H1 (cell line): ENCODE results near the gene GDAP2.

Experiments used
- CHD2 ChIP-seq: IDR thresholded peaks from 2 replicates; pipeline ENCODE4 v1.6.1; 2012; ENCODE audit warnings: low read length, improper control_type of control experiment
- RNF2 ChIP-seq: fragments of 200-900, 300-1000 bp; sonication (generic); IDR thresholded peaks from 2 replicates; pipeline ENCODE4 v1.7.1; 2016; ENCODE audit warnings: borderline replicate concordance, low read depth, mild to moderate bottlenecking, antibody characterized with exemption, low read length; ENCODE audit not compliant: poor library complexity, severe bottlenecking; ENCODE audit errors: missing control alignments
- SP1 ChIP-seq: IDR thresholded peaks from 2 replicates; pipeline ENCODE4 v1.6.1; 2011; ENCODE audit warnings: low read depth, low read length
- TF ChIP-seq, protein P1 (sequence below), 3 experiments: IDR thresholded peaks; 1 replicate in 2 of 3; 2 replicates in 1 of 3; pipeline versions ENCODE4 v1.5.1 to v1.6.1; 2011; ENCODE audit warnings: low read length in 3 of 3, mild to moderate bottlenecking in 3 of 3, inconsistent platforms in 2 of 3, low read depth in 1 of 3, moderate library complexity in 1 of 3; ENCODE audit not compliant: insufficient read depth in 1 of 3; ENCODE audit errors: control extremely low read depth in 1 of 3

DNA sequence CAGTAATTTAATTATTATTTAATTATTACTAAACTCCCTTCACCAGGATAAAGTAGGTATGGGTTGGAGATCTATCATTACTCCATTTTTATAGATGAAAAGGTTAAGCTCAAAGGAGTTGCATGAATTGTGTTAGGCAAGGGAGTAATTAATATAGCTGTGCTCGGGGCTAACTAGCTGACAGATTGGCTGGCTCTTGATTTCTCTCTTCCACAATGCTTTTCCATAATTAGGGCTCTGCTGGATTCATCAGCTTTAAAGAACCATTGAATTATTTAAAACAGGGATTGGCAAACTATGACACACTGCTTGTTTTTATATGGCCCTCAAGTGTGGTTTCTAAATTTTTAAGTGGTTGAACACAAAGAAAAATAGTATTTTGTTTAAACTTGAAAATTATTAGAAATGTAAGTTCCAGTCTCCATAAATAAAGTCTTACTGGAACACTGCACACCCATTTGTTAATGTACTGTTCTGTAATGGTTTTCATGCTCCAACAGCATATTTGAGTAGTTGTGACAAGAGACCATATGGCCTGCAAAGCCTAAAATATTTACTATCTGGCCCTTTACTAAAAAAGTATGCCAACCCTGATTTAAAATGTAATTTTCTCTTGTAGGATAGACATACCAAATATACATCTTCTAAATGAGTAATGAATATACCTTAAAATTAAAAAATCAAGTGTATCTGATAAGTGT is 76.4 kb downstream of the GDAP2 start:
- TF ChIP-seq RNF2: no peak
- TF ChIP-seq CHD2: no peak
- TF ChIP-seq SP1: no peak
- TF ChIP-seq, protein P1, sequence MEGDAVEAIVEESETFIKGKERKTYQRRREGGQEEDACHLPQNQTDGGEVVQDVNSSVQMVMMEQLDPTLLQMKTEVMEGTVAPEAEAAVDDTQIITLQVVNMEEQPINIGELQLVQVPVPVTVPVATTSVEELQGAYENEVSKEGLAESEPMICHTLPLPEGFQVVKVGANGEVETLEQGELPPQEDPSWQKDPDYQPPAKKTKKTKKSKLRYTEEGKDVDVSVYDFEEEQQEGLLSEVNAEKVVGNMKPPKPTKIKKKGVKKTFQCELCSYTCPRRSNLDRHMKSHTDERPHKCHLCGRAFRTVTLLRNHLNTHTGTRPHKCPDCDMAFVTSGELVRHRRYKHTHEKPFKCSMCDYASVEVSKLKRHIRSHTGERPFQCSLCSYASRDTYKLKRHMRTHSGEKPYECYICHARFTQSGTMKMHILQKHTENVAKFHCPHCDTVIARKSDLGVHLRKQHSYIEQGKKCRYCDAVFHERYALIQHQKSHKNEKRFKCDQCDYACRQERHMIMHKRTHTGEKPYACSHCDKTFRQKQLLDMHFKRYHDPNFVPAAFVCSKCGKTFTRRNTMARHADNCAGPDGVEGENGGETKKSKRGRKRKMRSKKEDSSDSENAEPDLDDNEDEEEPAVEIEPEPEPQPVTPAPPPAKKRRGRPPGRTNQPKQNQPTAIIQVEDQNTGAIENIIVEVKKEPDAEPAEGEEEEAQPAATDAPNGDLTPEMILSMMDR (IDR thresholded peaks at IDR 0.05; ENCODE audit: control extremely low read depth in 1 of 3, insufficient read depth in 1 of 3, low read depth in 1 of 3, low read length in 3 of 3): no peak
